ENCODE data around the gene UBE2J1. TPM values are rescaled to one million over a fixed set of nuclear protein-coding genes. Genes with fewer than 3 reads are reported as not detected.

UBE2J1 gene
- total RNA-seq, 1 experiment from 2014 or later: 29.0 TPM

- Histone ChIP-seq H3K9me3 (ENCODE audit: insufficient read depth, low read depth) (no peaks in the 10 kb centered on the region), H3K4me2 (no peak overlapping the region), H3K27ac (no peak overlapping the region), H3K79me2 (ENCODE audit: low read depth) (no peaks in the 10 kb centered on the region), H3K36me3 (ENCODE audit: low read depth) (no peaks in the 10 kb centered on the region), H2AFZ (no peak overlapping the region), H3F3A (ENCODE audit: insufficient read depth, low read depth) (no peaks in the 10 kb centered on the region), H3K4me1 (replicated peaks; ENCODE audit: insufficient read depth) (peaks cover 15% of the 10 kb centered on the region), H4K20me1 (ENCODE audit: insufficient read depth) (no peaks in the 10 kb centered on the region), H3K27me3 (ENCODE audit: insufficient read depth, low read depth) (no peaks in the 10 kb centered on the region), H3K4me3 (no peak overlapping the region), H3K9me2 (ENCODE audit: insufficient read depth) (no peaks in the 10 kb centered on the region)
- no peak for DNase-seq
- ChIA-PET POLR2A (ENCODE audit: unreplicated experiment) (no interaction called here), CTCF (no interaction called here)
- TF ChIP-seq EZH2 (IDR thresholded peaks at IDR 0.05; ENCODE audit: low read depth) (no peak), CTCF (conservative IDR thresholded peaks at IDR 0.05) (no peak)
- no TSS peak for BruUV-seq (replicated peaks)
- intact Hi-C loops (cut with micrococcal nuclease; ENCODE audit: unreplicated experiment): no loop called here
Observed at GRCh38 chr6:89379281-89379680, 26.8 kb upstream of the UBE2J1 start.

- no peak overlapping the region for H3K4me2 ChIP-seq
- DNase-seq: no peak
- CTCF ChIA-PET: interaction anchor here (0.7 kb wide), 1 partner anchor 60 kb away, joined by 4 read pairs; no protein-coding TSS in a partner anchor
- H3K36me3 ChIP-seq (ENCODE audit: low read depth): no peaks in the 10 kb centered on the region
- POLR2A ChIA-PET (ENCODE audit: unreplicated experiment): interaction anchor here (0.7 kb wide), 1 partner anchor 338 kb away, joined by 5 read pairs; no protein-coding TSS in a partner anchor
- H3K79me2 ChIP-seq (ENCODE audit: low read depth): no peaks in the 10 kb centered on the region
- no peak overlapping the region for H3K4me3 ChIP-seq
- H4K20me1 ChIP-seq (ENCODE audit: insufficient read depth): no peaks in the 10 kb centered on the region
- H3F3A ChIP-seq (ENCODE audit: insufficient read depth, low read depth): no peaks in the 10 kb centered on the region
- no peak for TF ChIP-seq EZH2 (IDR thresholded peaks at IDR 0.05; ENCODE audit: low read depth)
- no peak for TF ChIP-seq CTCF (conservative IDR thresholded peaks at IDR 0.05)
- H3K27me3 ChIP-seq (ENCODE audit: insufficient read depth, low read depth): no peaks in the 10 kb centered on the region
- no peak overlapping the region for H3K27ac ChIP-seq
- H2AFZ ChIP-seq: no peak overlapping the region
- H3K9me2 ChIP-seq (ENCODE audit: insufficient read depth): no peaks in the 10 kb centered on the region
- H3K9me3 ChIP-seq (ENCODE audit: insufficient read depth, low read depth): no peaks in the 10 kb centered on the region
- BruUV-seq (replicated peaks): no TSS peak
- H3K4me1 ChIP-seq (replicated peaks; ENCODE audit: insufficient read depth): peaks cover 15% of the 10 kb centered on the region
- intact Hi-C loops (cut with micrococcal nuclease; ENCODE audit: unreplicated experiment): no loop called here
Observed at GRCh38 chr6:89378628-89379027, 26.1 kb upstream of the UBE2J1 start.

GRCh38 chr6:89375427-89376267 lies 23.1 kb upstream of the UBE2J1 start:
- H3K36me3 ChIP-seq (ENCODE audit: low read depth): no peaks in the 10 kb centered on the region
- intact Hi-C loops (cut with micrococcal nuclease; ENCODE audit: unreplicated experiment): no loop called here
- no peaks in the 10 kb centered on the region for H3K27me3 ChIP-seq (ENCODE audit: insufficient read depth, low read depth)
- POLR2A ChIA-PET (ENCODE audit: unreplicated experiment): no interaction called here
- H4K20me1 ChIP-seq (ENCODE audit: insufficient read depth): no peaks in the 10 kb centered on the region
- BruUV-seq (replicated peaks): no TSS peak
- TF ChIP-seq EZH2 (IDR thresholded peaks at IDR 0.05; ENCODE audit: low read depth) (no peak), CTCF (conservative IDR thresholded peaks at IDR 0.05) (peak; percentile 42; the same call in 1 of the 2 replicates)
- H3K4me3 ChIP-seq: no peak overlapping the region
- H2AFZ ChIP-seq: no peak overlapping the region
- no peaks in the 10 kb centered on the region for H3K9me3 ChIP-seq (ENCODE audit: insufficient read depth, low read depth)
- no peaks in the 10 kb centered on the region for H3K9me2 ChIP-seq (ENCODE audit: insufficient read depth)
- CTCF ChIA-PET: no interaction called here
- peak; percentile 61 to 84 for DNase-seq
- H3K4me1 ChIP-seq (replicated peaks; ENCODE audit: insufficient read depth): peaks cover 15% of the 10 kb centered on the region
- no peaks in the 10 kb centered on the region for H3K79me2 ChIP-seq (ENCODE audit: low read depth)
- H3K4me2 ChIP-seq: peak overlapping the region; percentile 28; the same call in 1 of the 2 replicates
- H3K27ac ChIP-seq: no peak overlapping the region
- no peaks in the 10 kb centered on the region for H3F3A ChIP-seq (ENCODE audit: insufficient read depth, low read depth)

Measured in PC-9 (cell line).